HepG2 (cell line): ENCODE data around the gene CEP135. TPM values are rescaled to one million over a fixed set of nuclear protein-coding genes. Genes with fewer than 3 reads are reported as not detected.

Source experiments
- ATAC-seq: fragments of 200-7000 bp; cut with Tn5 transposase; 3 replicates; pipeline ENCODE4 v1.9.1; 2020; ENCODE audit warnings: mild to moderate bottlenecking, moderate library complexity
- BruUV-seq: library from RNA; stranded (reverse); fragments of 400-500 nt; replicated peaks from 2 replicates; lab custom pipeline; 2021; lab: Mats Ljungman, UMichigan
- CTCF ChIA-PET: fragments of 300-600 bp; formaldehyde crosslinking; extraction: SDS; loops from one replicate; lab custom pipeline; 2021; ENCODE audit warnings: low total read pairs, inconsistent platforms, low intra/inter-chr PET ratio; lab: Yijun Ruan, JAX
- POLR2A ChIA-PET: fragments of 350-600 bp; sonication (Branson Sonifier 250); formaldehyde crosslinking; loops from one replicate; lab custom pipeline; 2020; ENCODE audit warnings: antibody characterized with exemption, inconsistent platforms; lab: Yijun Ruan, JAX
- DNase-seq: peaks from one replicate; pipeline ENCODE4 v3.0.0-alpha.2; 2015; ENCODE audit warnings: low spot score
- FAIRE-seq: peaks from 3 replicates; lab custom pipeline; 2011; peaks lifted over from hg19 to GRCh38; lab: Jason Lieb, UNC
- H2AFZ ChIP-seq: one replicate; pipeline ENCODE4 v1.6.1; 2011; ENCODE audit warnings: low read length, inconsistent platforms
- H3K27ac ChIP-seq: fragments of 300-600 bp; 3 replicates; pipeline ENCODE4 v1.8.0; 2011; ENCODE audit warnings: mixed run types, mild to moderate bottlenecking, mixed read lengths, low read length, inconsistent platforms; ENCODE audit not compliant: insufficient read depth; ENCODE audit errors: extremely low read length
- H3K27me3 ChIP-seq, 2 experiments: fragments of 200-600 bp in 1 of 2; 2 replicates in 1 of 2; 3 replicates in 1 of 2; pipeline versions ENCODE4 v1.6.0 to v1.8.0; 2011; ENCODE audit warnings: low read length in 2 of 2, mild to moderate bottlenecking in 2 of 2, moderate library complexity in 2 of 2, inconsistent platforms in 1 of 2; ENCODE audit not compliant: insufficient read depth in 2 of 2, control insufficient read depth in 1 of 2
- H3K36me3 ChIP-seq, 2 experiments: fragments of 200-600 bp in 1 of 2; replicated peaks in 1 of 2; 2 replicates in 1 of 2; 3 replicates in 1 of 2; pipeline versions ENCODE4 v1.5.1 to v1.8.0; 2011; ENCODE audit warnings: low read length in 2 of 2, inconsistent platforms in 1 of 2; ENCODE audit not compliant: insufficient read depth in 2 of 2, control insufficient read depth in 1 of 2
- H3K4me1 ChIP-seq: 2 replicates; pipeline ENCODE4 v1.5.1; 2012; ENCODE audit warnings: low read length, inconsistent platforms; ENCODE audit not compliant: insufficient read depth
- H3K4me2 ChIP-seq: 2 replicates; pipeline ENCODE4 v1.6.0; 2011; ENCODE audit warnings: low read depth, low read length, inconsistent platforms
- H3K4me3 ChIP-seq, 3 experiments: fragments of 200-600 bp in 1 of 3; sonication (generic), shearing (Covaris generic) in 1 of 3; replicated peaks in 1 of 3; 2 replicates each; pipeline ENCODE4 v1.5.1; 2011 to 2016; ENCODE audit warnings: low read length in 3 of 3, inconsistent platforms in 2 of 3, low read depth in 2 of 3, mild to moderate bottlenecking in 2 of 3, control low read depth in 1 of 3, mixed read lengths in 1 of 3; ENCODE audit not compliant: insufficient read depth in 1 of 3
- H3K79me2 ChIP-seq: one replicate; pipeline ENCODE4 v1.6.1; 2011; ENCODE audit warnings: low read length, inconsistent platforms; ENCODE audit not compliant: insufficient read depth
- H3K9ac ChIP-seq: 2 replicates; pipeline ENCODE4 v1.6.0; 2011; ENCODE audit warnings: mild to moderate bottlenecking, low read depth, low read length, inconsistent platforms; ENCODE audit not compliant: insufficient read depth
- H3K9me3 ChIP-seq: 2 replicates; pipeline ENCODE4 v1.5.1; 2012; ENCODE audit warnings: mild to moderate bottlenecking, low read length
- H4K20me1 ChIP-seq: 2 replicates; pipeline ENCODE4 v1.6.0; 2011; ENCODE audit warnings: inconsistent platforms, mild to moderate bottlenecking, low read length, moderate library complexity; ENCODE audit not compliant: insufficient read depth
- ARNT2 ChIP-seq: sonication (generic); formaldehyde crosslinking; IDR thresholded peaks from 2 replicates; pipeline ENCODE4 v1.8.0; 2022; ENCODE audit warnings: mild to moderate bottlenecking, low read depth, missing genetic modification reagents, moderate library complexity
- CCAR2 ChIP-seq: fragments of 200-400 bp; formaldehyde crosslinking; optimal IDR thresholded peaks from 2 replicates; pipeline ENCODE3; 2018; ENCODE audit warnings: low read depth, mild to moderate bottlenecking, low read length, moderate library complexity
- ETV5 ChIP-seq: IDR thresholded peaks from 2 replicates; pipeline ENCODE4 v1.6.1; 2018; ENCODE audit warnings: missing biosample characterization, missing genetic modification reagents, inconsistent platforms, borderline replicate concordance
- HIC2 ChIP-seq: sonication (generic); formaldehyde crosslinking; IDR thresholded peaks from 2 replicates; pipeline ENCODE4 v1.9.0; 2022; ENCODE audit warnings: low read depth, missing genetic modification reagents
- HNRNPH1 ChIP-seq: fragments of 200-400 bp; formaldehyde crosslinking; optimal IDR thresholded peaks from 2 replicates; pipeline ENCODE3; 2017; ENCODE audit warnings: mild to moderate bottlenecking, low read depth, low read length
- HNRNPK ChIP-seq: fragments of 200-400 bp; formaldehyde crosslinking; IDR thresholded peaks from 2 replicates; pipeline ENCODE4 v1.6.1; 2018; ENCODE audit warnings: low read length, low read depth, moderate library complexity, mild to moderate bottlenecking; ENCODE audit not compliant: poor library complexity, severe bottlenecking
- HOXD1 ChIP-seq: sonication (generic); formaldehyde crosslinking; IDR thresholded peaks from 2 replicates; pipeline ENCODE4 v1.5.0; 2020; ENCODE audit warnings: missing genetic modification reagents
- MEIS2 ChIP-seq: sonication (generic); formaldehyde crosslinking; IDR thresholded peaks from 2 replicates; pipeline ENCODE4 v1.9.0; 2021; ENCODE audit warnings: mild to moderate bottlenecking, missing genetic modification reagents
- MXD3 ChIP-seq: IDR thresholded peaks from 2 replicates; pipeline ENCODE4 v1.6.1; 2016; ENCODE audit warnings: mild to moderate bottlenecking, missing biosample characterization, missing genetic modification reagents
- SSRP1 ChIP-seq: IDR thresholded peaks from 2 replicates; pipeline ENCODE4 v1.6.1; 2016; ENCODE audit warnings: control low read depth
- ZBTB49 ChIP-seq: sonication (generic); formaldehyde crosslinking; IDR thresholded peaks from 2 replicates; pipeline ENCODE4 v1.4.0; 2020; ENCODE audit warnings: missing genetic modification reagents, borderline replicate concordance
- ZBTB7A ChIP-seq: sonication (generic); formaldehyde crosslinking; IDR thresholded peaks from 2 replicates; pipeline ENCODE4 v1.8.0; 2022; ENCODE audit warnings: mild to moderate bottlenecking, missing genetic modification reagents
- ZFP62 ChIP-seq: sonication (generic); formaldehyde crosslinking; IDR thresholded peaks from 2 replicates; pipeline ENCODE4 v1.4.0; 2020; ENCODE audit warnings: missing genetic modification reagents
- ZFX ChIP-seq: sonication (generic); formaldehyde crosslinking; IDR thresholded peaks from 2 replicates; pipeline ENCODE4 v1.4.0; 2020; ENCODE audit warnings: mild to moderate bottlenecking, low read depth, missing genetic modification reagents, moderate library complexity
- ZNF205 ChIP-seq: IDR thresholded peaks from 2 replicates; pipeline ENCODE4 v1.6.1; 2018; ENCODE audit warnings: missing biosample characterization, missing genetic modification reagents
- WGBS: methylation state at CpG from one replicate; pipeline ENCODE4 v1.1.6; 2017; ENCODE audit warnings: low lambda C conversion rate; 5-methylcytosine and 5-hydroxymethylcytosine counted together
- in situ Hi-C: cut with HindIII; loops from 2 replicates; pipeline ENCODE4 v1.10.0; 2017; ENCODE audit warnings: low pct_unique_long_range_greater_than_20kb; ENCODE audit not compliant: extremely low pct_ligation_motif_present
- intact Hi-C: fragments of 100-400 bp; cut with micrococcal nuclease; formaldehyde crosslinking; loops from one replicate; pipeline ENCODE4 v1.10.0; 2022; ENCODE audit not compliant: unreplicated experiment
- polyA plus RNA-seq, 8 experiments: library from polyadenylated mRNA; depleted of rRNA in 3 of 8; stranded (reverse) in 7 of 8; unstranded in 1 of 8; fragments of >200 nt; fragmentation: Illumina TruSeq in 4 of 8; extraction: Trizol in 4 of 8; gene quantifications; 2 replicates each; pipeline versions ENCODE4 v1.2.1 to v1.2.3, GENCODE V29; 2011 to 2016; ENCODE audit warnings: low read depth in 4 of 8, missing spikeins in 1 of 8, mixed read lengths in 1 of 8; ENCODE audit not compliant: insufficient read depth in 1 of 8
- total RNA-seq, 5 experiments: library from RNA; depleted of rRNA; stranded (reverse); fragments of >200 nt; fragmentation: Illumina TruSeq; extraction: Trizol; gene quantifications; 2 replicates each; pipeline ENCODE4 v1.2.3, GENCODE V29; 2016; ENCODE audit warnings: low read depth in 1 of 5

The CEP135 gene
- total and polyA plus RNA-seq, 2 of the 13 experiments (the other 11 are each of a cell fraction or from before 2014, with no cell fraction given) = 1.7 to 8.8 TPM

DNA sequence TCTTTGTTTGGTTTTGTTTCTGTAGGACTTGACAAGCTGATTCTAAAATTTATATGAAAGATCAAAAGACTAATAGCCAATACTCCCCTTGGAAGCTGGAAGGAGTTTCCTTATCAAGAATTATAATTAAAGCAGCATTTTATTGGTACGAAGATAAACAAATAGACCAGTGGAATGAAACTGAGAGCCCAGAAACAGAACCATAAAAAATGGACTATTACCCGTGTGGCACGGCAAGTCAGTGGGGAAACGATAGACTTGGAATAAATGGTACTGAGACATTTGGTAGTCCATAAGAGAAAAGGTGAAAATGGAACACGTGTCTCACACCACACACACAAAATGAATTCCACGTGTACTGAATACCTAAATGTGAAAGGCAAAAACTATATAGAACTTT is 42.4 kb upstream of the CEP135 start:
- Histone ChIP-seq H3K4me2 (no peak overlapping the region), H3K9me3 (no peaks in the 10 kb centered on the region), H3K4me3 (no peak overlapping the region), H3K27me3 (no peaks in the 10 kb centered on the region), H4K20me1 (no peaks in the 10 kb centered on the region), H3K79me2 (no peaks in the 10 kb centered on the region), H3K36me3 (no peaks in the 10 kb centered on the region), H3K4me1 (no peaks in the 10 kb centered on the region), H2AFZ (no peak overlapping the region), H3K9ac (no peak overlapping the region), H3K27ac (no peak overlapping the region)
- BruUV-seq = no TSS peak
- FAIRE-seq = no peak
- CTCF ChIA-PET = no interaction called here
- intact Hi-C loops (no loop called here), in situ Hi-C loops (no loop called here)
- TF ChIP-seq ZFP62 = no peak
- TF ChIP-seq HOXD1 (CRISPR knock-in tag) = no peak
- no peak for TF ChIP-seq ETV5 (CRISPR knock-in tag)
- no peak for TF ChIP-seq ZFX
- no peak for TF ChIP-seq MXD3 (CRISPR knock-in tag)
- no peak for TF ChIP-seq MEIS2 (CRISPR knock-in tag)
- TF ChIP-seq CCAR2 = no peak
- no peak for TF ChIP-seq ZNF205 (CRISPR knock-in tag)
- no peak for TF ChIP-seq SSRP1 (CRISPR knock-in tag)
- no peak for TF ChIP-seq ARNT2 (CRISPR knock-in tag)
- TF ChIP-seq HIC2 (CRISPR knock-in tag) = no peak
- TF ChIP-seq HNRNPK = no peak
- TF ChIP-seq ZBTB7A (CRISPR knock-in tag) = no peak
- TF ChIP-seq HNRNPH1 = no peak
- no peak for TF ChIP-seq ZBTB49
- no peak for ATAC-seq
- DNase-seq = no peak
- 79% methylated on average over 6 of the region's 6 CpGs for WGBS
- POLR2A ChIA-PET = no interaction called here
